CD4-positive, alpha-beta T cell treated with Interferon gamma for 1 hour (primary cell): ENCODE results near the gene CD83.

Experiments used
- DNase-seq: peaks from one replicate; pipeline ENCODE4 v3.0.0-alpha.2; 2020

The CD83 gene

DNA sequence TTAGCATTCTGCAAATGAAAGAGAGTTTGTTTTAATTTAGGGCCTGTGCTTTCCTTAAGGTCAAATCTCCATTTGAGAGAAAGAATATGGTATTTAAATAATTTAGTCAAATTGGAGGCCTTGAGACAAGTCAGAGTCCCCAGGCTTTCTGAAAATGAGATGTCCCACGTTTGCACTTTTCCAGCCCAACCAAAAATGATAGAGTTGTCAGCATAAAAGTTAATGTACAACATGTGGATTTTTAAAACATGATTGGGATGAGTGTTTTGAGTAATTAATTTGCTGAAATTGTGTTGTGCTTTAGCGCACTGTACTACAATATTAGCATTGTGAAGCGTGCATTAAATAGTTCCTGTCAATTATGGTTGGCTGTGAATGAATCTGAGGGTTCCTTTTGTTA, 10.0 kb downstream of the CD83 start:
- no peak for DNase-seq

DNA sequence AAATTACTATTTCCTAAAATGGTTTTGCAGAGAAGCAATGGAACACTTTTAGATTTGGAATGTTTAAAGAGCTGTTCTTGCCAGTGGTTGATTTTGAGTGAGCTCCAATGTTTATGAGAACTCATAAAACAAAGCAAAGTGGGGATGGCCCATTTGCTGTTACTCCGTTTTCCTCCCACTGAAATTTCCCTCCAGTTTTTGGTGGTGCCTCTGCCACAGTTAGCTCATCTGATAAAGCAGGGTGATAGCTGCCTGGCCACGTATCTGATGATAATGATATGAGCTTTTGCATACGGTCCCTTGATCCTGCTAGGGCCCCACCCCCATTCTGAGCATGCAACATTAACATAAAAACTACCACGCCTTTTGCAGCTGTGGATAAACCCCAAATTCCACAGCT, 10.4 kb downstream of the CD83 start:
- no peak for DNase-seq

DNA sequence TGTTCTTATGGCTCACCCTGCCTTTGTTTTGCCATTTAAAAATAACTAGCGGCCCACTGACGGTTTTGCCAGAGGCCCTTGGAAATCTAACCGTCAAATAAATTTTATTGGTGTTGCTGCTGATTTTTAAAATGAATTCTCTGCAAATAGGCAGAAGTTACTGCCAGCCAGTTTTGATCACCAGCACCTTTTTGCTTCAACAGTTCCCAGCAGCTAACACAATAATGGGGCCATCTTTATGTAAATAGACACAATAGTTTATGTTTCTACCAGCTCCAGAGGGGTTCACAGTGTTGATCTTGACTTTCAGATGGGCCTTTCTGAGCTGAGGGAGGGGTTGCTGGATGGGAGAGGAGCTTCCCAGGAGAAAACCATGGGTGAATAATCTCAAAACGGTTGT, 11.2 kb downstream of the CD83 start:
- no peak for DNase-seq

DNA sequence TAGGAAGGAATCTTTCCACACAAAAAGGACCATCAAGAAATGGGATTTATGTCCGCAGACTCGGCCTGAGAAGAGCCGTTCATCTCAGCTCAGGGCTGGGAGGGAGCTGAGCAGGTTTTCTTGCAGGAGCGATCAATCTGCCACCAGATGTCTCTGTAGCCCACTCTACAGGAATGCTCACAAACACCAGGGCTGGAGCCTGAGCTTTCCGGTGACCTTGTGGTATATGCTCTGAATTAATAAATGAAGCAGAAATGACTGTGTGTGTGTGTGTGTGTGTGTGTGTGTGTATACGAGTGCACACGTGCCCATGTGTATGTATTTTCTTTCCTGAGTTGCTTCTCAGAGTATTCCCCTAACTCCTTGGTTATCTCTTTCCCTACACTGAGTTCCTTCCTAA, 12.0 kb downstream of the CD83 start:
- peak; percentile 25 for DNase-seq

DNA sequence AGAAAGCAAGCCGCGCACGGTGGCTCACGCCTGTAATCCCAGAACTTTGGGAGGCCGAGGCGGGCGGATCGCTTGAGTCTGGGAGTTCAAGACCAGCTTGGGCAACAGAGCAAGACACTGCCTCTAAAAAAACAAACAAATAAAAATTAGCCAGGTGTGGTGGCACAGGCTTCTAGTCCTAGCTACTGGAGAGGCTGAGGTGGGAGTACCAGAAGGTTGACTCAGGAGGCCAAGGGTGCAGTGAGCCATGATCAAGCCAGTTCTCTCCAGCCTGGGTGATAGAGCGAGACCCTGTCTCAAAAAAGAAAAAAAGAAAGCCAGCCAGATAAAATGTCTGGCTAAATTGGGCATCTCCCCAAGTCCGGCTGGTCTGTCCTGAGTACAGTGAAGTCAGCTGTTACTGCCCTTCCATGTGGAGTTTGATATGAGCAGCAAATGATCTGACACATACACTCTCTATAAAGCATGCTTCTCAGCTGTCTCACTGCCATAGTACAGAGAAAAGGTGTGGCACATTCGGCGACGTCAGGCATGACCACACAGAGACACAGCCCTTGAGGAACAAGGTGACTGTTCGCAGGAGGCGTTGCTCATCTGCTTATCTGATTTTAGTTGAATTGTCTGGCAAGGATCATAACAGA, 13.0 kb downstream of the CD83 start:
- peak; percentile 22 for DNase-seq

DNA sequence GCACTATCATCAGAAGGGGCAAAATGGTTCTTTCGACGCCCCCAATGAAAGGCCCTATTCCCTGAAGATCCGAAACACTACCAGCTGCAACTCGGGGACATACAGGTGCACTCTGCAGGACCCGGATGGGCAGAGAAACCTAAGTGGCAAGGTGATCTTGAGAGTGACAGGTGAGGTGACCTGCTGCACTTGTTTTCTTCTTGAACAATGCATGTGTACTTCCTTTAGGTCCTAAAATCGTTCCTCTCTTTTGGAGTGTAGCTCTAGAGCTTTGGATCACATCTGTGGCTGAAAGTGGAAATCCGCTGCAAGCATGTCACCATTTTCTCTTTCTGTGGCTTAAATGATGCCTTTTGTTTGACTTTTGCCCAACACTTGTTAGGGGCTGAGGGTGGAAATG, 14.0 kb downstream of the CD83 start:
- no peak for DNase-seq

DNA sequence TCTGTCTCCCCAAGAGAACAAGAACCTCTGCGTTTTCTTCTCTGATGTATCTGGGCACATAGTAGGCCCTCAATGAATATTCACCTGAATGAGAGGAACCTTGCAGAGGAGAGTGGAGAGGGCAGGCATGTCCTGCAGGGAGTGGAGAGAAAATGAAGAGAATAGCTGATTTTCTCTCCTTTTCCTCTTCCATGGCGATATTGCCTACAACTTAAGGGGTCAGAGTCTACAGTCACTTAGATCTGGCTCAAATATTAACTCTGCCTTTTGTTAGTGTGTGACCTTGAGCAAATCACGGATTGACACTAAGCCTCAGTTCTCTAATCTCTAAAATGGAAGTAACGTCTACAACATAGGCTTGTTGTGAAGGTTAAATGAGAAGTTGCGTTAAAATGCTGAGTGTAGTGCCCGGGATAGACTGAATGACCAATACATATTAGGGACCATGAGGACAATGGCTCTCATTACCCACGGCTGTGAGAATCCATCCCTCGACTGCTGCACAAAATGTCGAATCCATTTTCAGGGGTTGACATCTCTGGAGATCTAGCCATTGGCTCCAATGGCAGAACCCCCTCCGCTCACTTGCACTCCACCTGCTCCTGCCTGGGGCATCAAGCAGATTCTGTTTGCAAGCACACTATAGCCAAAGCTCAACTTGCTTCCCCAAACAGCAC, 14.8 kb downstream of the CD83 start:
- DNase-seq = no peak

DNA sequence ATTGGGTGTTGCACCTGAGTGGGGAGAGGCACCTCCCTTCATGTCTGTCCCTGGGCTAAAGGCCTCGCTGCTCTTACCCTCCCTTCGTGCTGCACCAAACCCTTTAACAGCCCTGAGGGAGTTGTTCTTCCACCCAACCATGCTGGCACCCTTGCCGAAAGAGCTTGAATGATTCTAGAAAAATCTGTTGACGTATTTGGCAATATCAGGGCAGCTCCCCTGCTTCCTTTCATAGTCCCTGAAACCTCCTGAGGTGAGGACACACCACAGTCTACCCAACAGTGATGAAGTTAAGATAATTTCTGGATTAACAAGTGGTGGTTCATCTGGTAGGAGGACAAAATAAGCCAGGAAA, 15.3 kb downstream of the CD83 start:
- no peak for DNase-seq

DNA sequence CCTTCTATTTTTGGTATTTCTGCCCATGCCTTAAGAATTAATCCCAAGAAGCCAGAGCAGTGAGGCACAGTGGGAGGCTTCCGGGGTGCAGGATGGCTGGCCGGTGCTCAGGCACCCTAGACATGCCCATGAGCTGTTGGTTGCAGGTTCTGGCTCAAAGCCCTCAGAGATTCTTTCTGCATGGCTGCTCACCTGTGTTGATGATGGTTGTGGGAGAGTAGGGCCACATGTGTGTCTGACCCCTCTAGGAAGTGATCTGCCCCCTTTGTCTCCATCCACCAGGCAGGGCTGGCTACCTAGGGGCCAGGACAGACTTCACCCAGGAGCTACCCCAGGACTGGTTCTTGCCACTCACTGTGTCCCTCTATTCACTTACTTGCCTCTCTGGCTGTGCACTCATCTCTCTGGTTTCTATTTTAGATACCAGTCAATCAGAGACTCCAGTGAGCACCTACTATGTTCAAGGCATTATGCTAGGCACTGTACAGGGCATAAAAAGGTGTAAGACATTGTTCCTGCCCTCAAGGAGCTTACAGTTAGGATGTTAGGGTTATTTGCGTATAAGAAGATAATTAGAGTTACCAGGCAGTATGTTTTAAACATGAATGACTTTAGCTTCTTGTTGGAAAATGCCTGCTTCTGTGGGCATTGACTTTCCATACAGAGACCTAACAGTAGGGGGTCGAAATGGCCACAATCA, 16.8 kb downstream of the CD83 start:
- DNase-seq = no peak

DNA sequence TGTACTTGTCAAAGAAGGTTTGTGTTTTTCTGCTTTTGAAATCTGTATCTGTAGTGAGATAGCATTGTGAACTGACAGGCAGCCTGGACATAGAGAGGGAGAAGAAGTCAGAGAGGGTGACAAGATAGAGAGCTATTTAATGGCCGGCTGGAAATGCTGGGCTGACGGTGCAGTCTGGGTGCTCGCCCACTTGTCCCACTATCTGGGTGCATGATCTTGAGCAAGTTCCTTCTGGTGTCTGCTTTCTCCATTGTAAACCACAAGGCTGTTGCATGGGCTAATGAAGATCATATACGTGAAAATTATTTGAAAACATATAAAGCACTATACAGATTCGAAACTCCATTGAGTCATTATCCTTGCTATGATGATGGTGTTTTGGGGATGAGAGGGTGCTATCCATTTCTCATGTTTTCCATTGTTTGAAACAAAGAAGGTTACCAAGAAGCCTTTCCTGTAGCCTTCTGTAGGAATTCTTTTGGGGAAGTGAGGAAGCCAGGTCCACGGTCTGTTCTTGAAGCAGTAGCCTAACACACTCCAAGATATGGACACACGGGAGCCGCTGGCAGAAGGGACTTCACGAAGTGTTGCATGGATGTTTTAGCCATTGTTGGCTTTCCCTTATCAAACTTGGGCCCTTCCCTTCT, 18.4 kb downstream of the CD83 start:
- no peak for DNase-seq

DNA sequence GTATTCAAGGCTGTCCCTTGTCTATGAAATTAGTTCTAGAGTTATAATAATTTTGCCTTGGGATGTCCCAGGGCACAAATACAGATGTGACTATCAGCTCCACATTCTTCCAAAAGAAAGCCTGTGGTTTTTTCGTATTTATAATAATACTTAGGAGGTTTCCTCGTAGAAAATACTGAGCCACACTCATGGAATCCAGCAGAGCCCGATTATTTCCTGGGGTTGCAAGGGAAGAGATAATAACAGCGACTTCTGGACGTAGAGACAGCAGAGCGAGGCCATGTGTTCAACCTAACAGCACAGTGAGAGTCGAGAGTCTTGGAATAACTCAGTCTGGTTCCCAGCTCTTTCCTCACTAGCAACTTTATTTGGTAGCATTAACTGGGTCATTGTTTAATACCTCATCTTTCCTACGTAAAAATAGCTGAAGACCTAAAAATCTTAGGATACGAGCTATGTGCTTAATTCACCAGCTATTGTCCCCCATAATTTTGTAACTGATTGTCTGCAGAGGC, 21.2 kb downstream of the CD83 start:
- no peak for DNase-seq

DNA sequence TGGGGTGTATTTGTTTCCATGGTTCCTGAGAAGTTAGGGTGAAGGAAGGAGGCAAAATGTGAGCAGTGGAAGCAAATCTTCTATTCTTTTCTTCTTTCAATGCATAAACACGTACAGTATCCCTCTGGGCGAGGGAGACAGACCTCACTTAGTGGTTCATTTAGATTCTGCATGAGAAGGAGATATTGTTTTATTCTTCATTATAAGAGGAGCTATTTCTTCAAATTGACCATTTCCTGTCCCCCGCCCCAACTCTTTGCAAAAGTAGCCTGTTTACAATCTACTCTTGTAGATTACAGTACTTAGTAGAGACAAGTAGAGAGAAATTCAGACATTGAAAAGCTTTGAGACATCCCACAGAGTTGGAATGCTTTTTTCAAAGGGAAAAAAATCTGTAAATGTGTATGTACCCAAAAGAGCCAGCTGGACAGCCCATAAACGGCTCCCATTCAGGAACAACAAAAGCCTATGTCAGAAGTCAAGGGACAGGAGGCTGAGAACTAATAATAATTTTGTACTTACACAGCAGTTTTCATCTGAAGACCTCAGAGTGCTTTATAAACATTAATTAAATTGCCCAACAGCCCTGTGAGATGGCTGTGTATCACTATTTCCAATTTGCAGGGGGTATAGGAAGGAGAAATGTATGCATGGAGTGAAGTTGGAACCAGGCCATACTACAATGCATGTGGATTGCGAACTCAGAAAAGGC, 23.9 kb downstream of the CD83 start:
- no peak for DNase-seq

DNA sequence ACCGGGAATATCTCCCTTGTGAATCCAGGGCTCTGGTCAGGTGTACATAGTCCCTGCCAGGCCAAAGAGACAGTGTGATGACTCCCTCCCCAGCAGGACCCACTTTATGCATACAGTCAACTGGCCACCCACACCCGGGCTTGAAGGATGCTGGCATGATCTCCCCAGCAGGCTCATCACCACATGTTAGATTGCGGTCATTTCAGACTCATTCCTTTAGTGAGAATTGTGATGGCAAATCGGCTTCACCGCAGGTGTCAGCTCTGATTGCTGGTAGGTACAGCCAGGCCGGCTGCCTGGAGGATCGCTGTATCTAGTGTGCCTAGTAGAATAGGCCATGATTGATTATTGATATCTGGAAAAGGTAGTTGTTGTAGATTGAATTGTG, 24.5 kb downstream of the CD83 start:
- no peak for DNase-seq

DNA sequence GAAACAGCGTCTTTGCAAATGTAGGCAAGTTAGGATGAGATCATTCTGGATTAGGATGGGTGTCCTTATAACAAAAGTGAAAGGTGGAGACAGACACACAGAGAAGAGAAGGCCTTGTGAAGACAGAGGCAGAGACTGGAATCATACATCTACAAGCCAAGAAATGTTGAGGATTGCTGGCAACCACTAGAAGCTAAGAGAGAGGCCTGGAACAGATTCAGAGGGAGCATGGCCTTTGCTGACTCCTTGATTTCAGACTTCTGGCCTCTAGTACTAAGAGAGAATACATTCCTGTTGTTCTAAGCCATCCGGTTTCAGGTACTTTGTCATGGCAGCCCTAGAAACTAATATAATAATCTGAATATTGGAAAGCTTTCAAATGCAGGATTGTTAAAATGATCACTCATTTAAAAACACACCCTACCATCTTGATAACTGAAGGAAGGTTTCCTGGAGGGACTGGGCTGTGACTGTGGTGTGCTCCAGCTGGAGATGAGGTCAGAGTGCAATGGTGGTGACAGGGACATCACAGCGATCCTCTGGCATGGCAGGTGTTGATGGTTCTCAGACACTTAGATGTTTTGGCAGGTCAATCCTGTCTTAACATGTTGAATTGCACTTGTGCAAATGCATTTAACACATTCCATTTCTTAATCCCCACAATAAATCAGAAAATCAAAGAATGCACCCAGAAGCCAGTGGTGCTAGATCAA, 25.1 kb downstream of the CD83 start:
- no peak for DNase-seq

DNA sequence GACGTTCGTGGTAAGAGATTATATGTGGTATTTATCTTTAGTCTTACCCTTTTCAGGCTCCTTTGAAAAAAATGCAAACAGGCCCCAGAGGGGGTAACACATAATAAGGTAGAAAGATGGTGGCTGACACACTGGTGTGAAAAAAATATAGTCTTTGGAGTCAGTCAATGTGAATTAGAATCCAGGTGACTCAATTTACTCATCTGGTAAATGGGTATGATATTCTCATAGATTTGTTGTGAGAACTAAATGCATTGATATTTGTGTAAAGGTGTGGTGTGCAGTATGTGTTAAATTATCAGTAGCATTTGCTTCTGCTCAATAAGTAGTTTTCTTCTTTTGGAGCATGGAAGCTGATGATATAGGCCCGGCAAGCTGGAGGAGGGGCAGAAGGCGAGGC, 25.7 kb downstream of the CD83 start:
- no peak for DNase-seq

DNA sequence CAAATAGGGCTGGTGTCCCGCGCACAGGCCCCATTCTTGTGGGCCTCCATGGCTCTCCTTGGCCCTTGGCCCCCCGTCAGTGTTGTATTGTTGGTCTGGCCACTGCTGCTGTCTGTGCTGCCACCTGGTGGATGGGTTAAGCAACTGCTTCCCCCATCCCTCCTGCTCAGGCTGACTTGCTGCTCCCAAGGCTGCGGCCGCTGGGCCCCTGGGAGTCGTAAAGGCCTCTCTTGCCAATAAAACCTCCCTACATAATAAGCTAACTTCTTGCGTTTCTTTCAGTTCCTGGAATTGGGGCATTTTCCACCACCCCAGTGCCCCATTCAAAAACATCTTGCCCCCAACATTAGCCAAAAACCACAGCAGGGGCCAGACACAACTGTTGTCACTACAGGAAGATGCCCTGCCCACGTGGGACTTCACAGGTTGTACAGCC, 27.1 kb downstream of the CD83 start:
- peak; percentile 68 for DNase-seq

DNA sequence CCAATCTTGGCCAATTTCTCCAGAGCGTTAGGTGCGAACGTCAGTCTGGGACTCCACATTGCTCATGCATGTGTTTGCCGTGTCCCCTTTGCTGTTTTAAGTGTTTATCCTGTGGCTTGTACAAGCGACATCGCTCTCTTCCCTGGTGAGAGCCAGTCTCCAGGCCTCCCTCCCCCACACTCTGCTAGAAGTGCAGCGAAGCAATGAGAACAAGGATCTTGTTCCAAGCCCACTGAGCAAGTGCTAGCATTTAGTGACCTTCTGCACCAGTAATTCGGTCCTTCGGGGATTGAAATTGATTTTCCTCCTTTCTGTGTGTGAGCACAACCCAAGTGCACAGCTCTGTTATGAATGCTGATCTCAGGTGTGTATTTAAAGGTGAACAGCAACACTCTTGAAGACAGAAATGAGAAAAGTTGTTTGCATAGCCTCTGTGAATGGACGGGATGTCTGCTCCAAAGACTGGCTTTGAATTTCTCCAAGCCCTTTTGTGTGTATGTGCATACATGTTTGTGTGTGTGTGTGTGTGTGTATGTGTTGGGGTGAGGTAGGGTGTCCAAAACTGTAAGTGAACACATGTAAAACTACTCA, 29.0 kb downstream of the CD83 start:
- no peak for DNase-seq

DNA sequence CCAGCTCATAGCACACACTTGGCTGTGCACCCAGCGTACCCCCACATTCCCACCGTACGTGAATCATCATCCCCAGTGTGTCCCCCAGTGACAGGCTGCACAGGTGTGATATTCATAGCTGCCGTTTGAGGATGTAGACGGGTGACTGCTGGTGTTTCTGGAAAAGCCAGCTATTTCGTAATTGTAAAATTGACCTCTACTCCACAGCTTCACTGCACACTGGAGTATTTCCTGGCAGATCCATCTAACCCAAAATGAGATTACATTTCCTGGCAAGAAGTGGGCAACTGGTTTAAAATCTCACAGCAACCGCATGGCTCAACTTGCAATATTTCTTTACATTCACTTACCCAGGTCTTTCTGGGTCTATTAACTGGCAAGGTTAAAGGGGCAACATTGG, 30.3 kb downstream of the CD83 start:
- no peak for DNase-seq

DNA sequence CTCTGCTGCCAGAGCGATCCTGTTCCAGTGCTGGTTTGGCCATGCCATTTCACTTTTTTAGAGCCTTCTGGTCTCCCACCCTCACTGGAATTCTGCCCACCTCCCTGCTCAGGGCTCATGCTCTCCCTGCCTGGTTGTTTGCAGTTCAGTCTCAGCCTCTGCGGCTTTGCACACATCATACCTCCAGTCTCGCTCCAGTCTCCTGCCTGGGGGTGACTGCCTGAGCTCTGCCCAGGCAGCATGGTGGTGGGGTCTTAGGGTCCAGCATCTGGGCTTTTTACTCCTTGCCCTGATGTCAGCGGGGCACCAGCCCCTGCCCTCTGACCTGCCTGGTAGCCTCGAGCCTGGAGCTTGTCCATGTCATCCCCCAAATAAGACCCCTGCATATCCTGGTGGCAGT, 30.9 kb downstream of the CD83 start:
- no peak for DNase-seq

DNA sequence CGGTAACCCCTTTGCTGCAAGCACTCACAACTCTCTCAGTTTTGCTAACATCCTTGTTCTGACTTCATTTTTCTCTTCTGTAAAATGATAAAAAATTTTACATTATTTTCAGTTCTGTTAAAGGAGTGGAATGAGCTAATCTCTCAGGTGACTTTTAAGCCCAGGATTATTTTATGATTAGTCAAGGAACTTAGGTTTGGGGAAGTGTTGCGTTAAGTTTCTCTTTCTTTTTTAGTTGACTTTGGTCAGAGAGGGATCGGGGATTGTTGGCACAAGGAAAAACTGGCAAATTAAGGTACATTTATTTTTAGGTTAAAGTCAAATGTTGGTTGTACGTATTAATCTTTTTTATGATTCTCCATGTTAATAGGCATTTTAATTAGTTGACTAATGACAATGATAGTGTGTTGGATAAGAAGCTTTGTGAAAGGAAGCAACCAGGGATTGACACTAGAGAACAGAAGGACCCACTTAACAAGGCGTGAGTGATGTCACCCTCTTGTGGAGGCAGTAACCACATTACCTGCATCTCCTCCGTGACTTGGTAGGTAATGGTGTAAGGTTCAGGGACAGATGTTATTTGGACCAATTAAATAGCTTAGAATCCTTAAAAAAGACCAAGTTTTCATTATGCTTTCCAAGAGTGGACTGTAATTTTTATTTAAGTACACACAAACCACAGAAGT, 31.6 kb downstream of the CD83 start:
- no peak for DNase-seq

DNA sequence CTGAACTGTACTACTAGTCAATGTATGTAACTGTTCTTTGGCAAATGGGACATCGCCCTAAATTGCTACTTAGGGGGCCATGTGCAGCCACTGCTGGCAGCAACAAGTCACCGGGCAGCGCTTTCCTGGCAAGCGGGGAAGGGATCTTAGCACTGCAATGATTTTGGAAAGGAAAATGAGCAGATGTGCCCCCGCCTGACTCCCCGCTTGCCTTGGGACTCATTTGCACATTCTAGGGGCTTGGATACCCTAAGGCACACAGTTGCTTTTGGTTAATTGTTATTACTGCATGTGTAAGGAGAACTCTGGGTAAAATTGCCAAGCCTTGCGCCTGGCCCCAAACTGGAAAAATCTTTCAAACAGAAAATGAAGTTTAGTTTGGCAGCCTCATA, 32.2 kb downstream of the CD83 start:
- DNase-seq = no peak
